HCT116 (cell line): Measurements from ENCODE around the gene CKB. TPM values are rescaled to one million over a fixed set of nuclear protein-coding genes. Genes with fewer than 3 reads are reported as not detected.

ENCODE experiments used
- ATAC-seq: fragments of 200-7000 bp; cut with Tn5 transposase; 2 replicates; pipeline ENCODE4 v1.9.1; 2020; ENCODE audit warnings: mild to moderate bottlenecking, moderate library complexity
- BruUV-seq: library from RNA; stranded (reverse); fragments of 400-500 nt; replicated peaks from 2 replicates; lab custom pipeline; 2021; lab: Mats Ljungman, UMichigan
- CTCF ChIA-PET: fragments of 300-600 bp; sonication (Branson Sonifier 250); formaldehyde crosslinking; loops from one replicate; lab custom pipeline; 2021; ENCODE audit warnings: antibody characterized with exemption; lab: Charles Lee
- POLR2A ChIA-PET: fragments of 300-600, 350-600 bp; sonication (Branson Sonifier 250); formaldehyde crosslinking; loops from one replicate; lab custom pipeline; 2021; ENCODE audit warnings: antibody characterized with exemption; lab: Charles Lee
- RAD21 ChIA-PET, 2 experiments: fragments of 300-600 bp; sonication (Branson Sonifier 250); formaldehyde crosslinking; loops; one replicate each; lab custom pipeline; 2023; ENCODE audit warnings: low total read pairs in 2 of 2; ENCODE audit not compliant: uncharacterized antibody in 2 of 2, unreplicated experiment in 2 of 2, low non-redundant PET in 1 of 2; lab: Charles Lee
- DNase-seq: peaks from one replicate; pipeline ENCODE4 v3.0.0-alpha.2; 2010; ENCODE audit warnings: low read depth, low spot score
- H2AFZ ChIP-seq: fragments of 200-600 bp; shearing (Covaris generic), sonication (generic); 2 replicates; pipeline ENCODE4 v1.6.1; 2017; ENCODE audit warnings: low read depth, mixed run types, mixed read lengths, antibody characterized with exemption, low read length; ENCODE audit not compliant: poor library complexity, severe bottlenecking
- H3K27ac ChIP-seq: 2 replicates; pipeline ENCODE4 v1.5.1; 2012; ENCODE audit warnings: low read depth, low read length
- H3K27me3 ChIP-seq: fragments of 200-600 bp; sonication (generic); 2 replicates; pipeline ENCODE4 v1.6.1; 2016; ENCODE audit warnings: mixed run types, low read length, mixed read lengths; ENCODE audit not compliant: insufficient read depth
- H3K36me3 ChIP-seq, 2 experiments: fragments of 200-500 bp in 1 of 2; fragments of 200-600 bp in 1 of 2; sonication (Bioruptor generic) in 1 of 2; sonication (generic) in 1 of 2; 2 replicates each; pipeline versions ENCODE4 v1.5.1 to v1.6.1; 2014 to 2016; ENCODE audit warnings: low read length in 2 of 2, inconsistent platforms in 1 of 2, mixed read lengths in 1 of 2, mixed run types in 1 of 2; ENCODE audit not compliant: insufficient read depth in 2 of 2, control insufficient read depth in 1 of 2
- H3K4me1 ChIP-seq, 2 experiments: fragments of 200-600 bp in 1 of 2; sonication (generic) in 1 of 2; 2 replicates each; pipeline versions ENCODE4 v1.5.1 to v1.6.1; 2012 to 2017; ENCODE audit warnings: low read length in 2 of 2, inconsistent platforms in 1 of 2, mild to moderate bottlenecking in 1 of 2, mixed read lengths in 1 of 2, mixed run types in 1 of 2, moderate library complexity in 1 of 2; ENCODE audit not compliant: insufficient read depth in 2 of 2, control insufficient read depth in 1 of 2
- H3K4me2 ChIP-seq: fragments of 200-600 bp; sonication (generic); 2 replicates; pipeline ENCODE4 v1.6.1; 2017; ENCODE audit warnings: mixed run types, low read length, mixed read lengths
- H3K4me3 ChIP-seq, 2 experiments: fragments of 200-600 bp in 1 of 2; sonication (generic) in 1 of 2; replicated peaks in 1 of 2; 2 replicates each; pipeline ENCODE4 v1.5.1; 2011 to 2016; ENCODE audit warnings: low read length in 2 of 2, control low read depth in 1 of 2, low read depth in 1 of 2, mild to moderate bottlenecking in 1 of 2, mixed read lengths in 1 of 2, mixed run types in 1 of 2
- H3K79me2 ChIP-seq: fragments of 200-600 bp; sonication (generic); 2 replicates; pipeline ENCODE4 v1.6.1; 2017; ENCODE audit warnings: mild to moderate bottlenecking, mixed run types, low read length, moderate library complexity, mixed read lengths; ENCODE audit not compliant: insufficient read depth
- H3K9ac ChIP-seq: fragments of 200-600 bp; sonication (generic); 2 replicates; pipeline ENCODE4 v1.6.1; 2016; ENCODE audit warnings: low read length, mixed read lengths
- H3K9me2 ChIP-seq: fragments of 200-600 bp; sonication (generic), shearing (Covaris generic); 2 replicates; pipeline ENCODE4 v1.6.1; 2017; ENCODE audit warnings: mixed run types, mild to moderate bottlenecking, moderate library complexity; ENCODE audit not compliant: insufficient read depth
- H3K9me3 ChIP-seq, 2 experiments: fragments of 200-500 bp in 1 of 2; fragments of 200-600 bp in 1 of 2; sonication (Bioruptor generic) in 1 of 2; sonication (generic) in 1 of 2; 2 replicates each; pipeline ENCODE4 v1.6.1; 2014 to 2017; ENCODE audit warnings: low read length in 2 of 2, mixed read lengths in 2 of 2, inconsistent platforms in 1 of 2, low read depth in 1 of 2, mild to moderate bottlenecking in 1 of 2, mixed run types in 1 of 2, moderate library complexity in 1 of 2; ENCODE audit not compliant: control insufficient read depth in 1 of 2, insufficient read depth in 1 of 2
- H4K20me1 ChIP-seq: fragments of 200-600 bp; sonication (generic), shearing (Covaris generic); 2 replicates; pipeline ENCODE4 v1.6.1; 2017; ENCODE audit warnings: mixed run types, mild to moderate bottlenecking, moderate library complexity; ENCODE audit not compliant: insufficient read depth
- CTCF ChIP-seq, 3 experiments: fragments of 200-600 bp in 1 of 3; sonication (generic) in 1 of 3; IDR thresholded peaks in 2 of 3; conservative IDR thresholded peaks in 1 of 3; 2 replicates each; pipeline ENCODE4 v1.5.1; 2012 to 2017; ENCODE audit warnings: low read depth in 2 of 3, low read length in 2 of 3, antibody characterized with exemption in 1 of 3, borderline replicate concordance in 1 of 3, control low read depth in 1 of 3, mild to moderate bottlenecking in 1 of 3, mixed read lengths in 1 of 3, mixed run types in 1 of 3, moderate library complexity in 1 of 3; ENCODE audit not compliant: insufficient read depth in 1 of 3
- POLR2AphosphoS5 ChIP-seq: IDR thresholded peaks from 2 replicates; pipeline ENCODE4 v1.6.1; 2011; ENCODE audit warnings: mild to moderate bottlenecking, low read depth, low read length, moderate library complexity
- SIN3A ChIP-seq: IDR thresholded peaks from 2 replicates; pipeline ENCODE4 v1.6.1; 2012; ENCODE audit warnings: low read depth
- SRF ChIP-seq: IDR thresholded peaks from 2 replicates; pipeline ENCODE4 v1.6.1; 2012; ENCODE audit warnings: low read depth
- intact Hi-C: fragments of 100-400 bp; cut with micrococcal nuclease; formaldehyde crosslinking; loops from 2 replicates; pipeline ENCODE4 v1.10.0; 2022
- total RNA-seq: library from RNA; stranded (reverse); gene quantifications from one replicate; pipeline ENCODE4 v1.2.1, GENCODE V29; 2021; ENCODE audit not compliant: unreplicated experiment

The CKB gene
- total RNA-seq, 1 experiment from 2014 or later, result 605 TPM

- H3K36me3 ChIP-seq, result peaks cover 0 to 12% of the 10 kb centered on the region in 2 experiments; a peak in 2 of 4 replicates
- POLR2A ChIA-PET, result interaction anchor here (1.0 to 1.7 kb wide), 4 partner anchors 10 to 34 kb away, joined by 3 to 11 read pairs (median 4); partner anchors contain the start of gene TRMT61A
- H3K4me1 ChIP-seq, result peaks cover 13 to 40% of the 10 kb centered on the region in 2 experiments; a peak in 3 of 4 replicates
- CTCF ChIA-PET, result interaction anchor here (0.6 to 3.4 kb wide), 9 partner anchors 9 to 43 kb away, joined by 3 to 38 read pairs (median 4); partner anchors contain the start of gene TRMT61A
- H3K79me2 ChIP-seq, result peaks cover 16% of the 10 kb centered on the region; the same call in 1 of the 2 replicates
- no peaks in the 10 kb centered on the region for H3K9me3 ChIP-seq
- TF ChIP-seq POLR2AphosphoS5 (0 out of 2 replicates have a peak, but pooled peaks have one; percentile 17), SIN3A (no peak), SRF (no peak), CTCF (IDR thresholded peaks at IDR 0.05 in 2 of 3, conservative IDR thresholded peaks at IDR 0.05 in 1 of 3; ENCODE audit: borderline replicate concordance in 1 of 3, insufficient read depth in 1 of 3, low read depth in 2 of 3, low read length in 2 of 3) (peak in 2 of 3 experiments; percentile 97; a peak in 4 of 6 replicates)
- ATAC-seq (peak; percentile 44), DNase-seq (no peak)
- H2AFZ ChIP-seq, result no peak overlapping the region
- H3K27ac ChIP-seq, result peak overlapping the region; percentile 54; the same call in 1 of the 2 replicates
- RAD21 ChIA-PET, result interaction anchor here (1.4 kb wide), 2 partner anchors 28 to 29 kb away, joined by 5 to 6 read pairs; no protein-coding TSS in a partner anchor
- no peaks in the 10 kb centered on the region for H3K27me3 ChIP-seq
- H3K9me2 ChIP-seq, result no peaks in the 10 kb centered on the region
- peak overlapping the region; percentile 13 for H3K4me2 ChIP-seq
- no peak overlapping the region for H3K9ac ChIP-seq
- no peaks in the 10 kb centered on the region; the same call in 1 of the 2 replicates for H4K20me1 ChIP-seq
- no TSS peak for BruUV-seq
- H3K4me3 ChIP-seq, result no peak overlapping the region
- intact Hi-C loops, result loop anchor here (1.0 kb wide), 1 partner anchor 28 kb away; no protein-coding TSS in a partner anchor
These were observed 4.1 kb downstream of the CKB start for GRCh38 chr14:103518422-103519042.
